Endothelial cell of umbilical vein (primary cell): ENCODE data around the gene CELA1. TPM values are rescaled to one million over a fixed set of nuclear protein-coding genes. Genes with fewer than 3 reads are reported as not detected.

Source experiments
- BruUV-seq: library from RNA; stranded (reverse); fragments of 400-500 nt; replicated peaks from 2 replicates; lab custom pipeline; 2021; lab: Mats Ljungman, UMichigan
- CTCF ChIA-PET: fragments of 300-600, 350-600 bp; sonication (Branson Sonifier 250); formaldehyde crosslinking; loops from one replicate; lab custom pipeline; 2021; ENCODE audit warnings: antibody characterized with exemption, inconsistent platforms; lab: Charles Lee
- POLR2A ChIA-PET: fragments of 300-600, 350-600 bp; sonication (Branson Sonifier 250); formaldehyde crosslinking; loops from one replicate; lab custom pipeline; 2021; ENCODE audit warnings: antibody characterized with exemption, inconsistent platforms; lab: Charles Lee
- DNase-seq: peaks from one replicate; pipeline ENCODE4 v3.0.0-alpha.2; 2011; ENCODE audit warnings: low read depth, low spot score
- FAIRE-seq: peaks from 2 replicates; lab custom pipeline; 2011; peaks lifted over from hg19 to GRCh38; lab: Jason Lieb, UNC
- H2AFZ ChIP-seq: 2 replicates; pipeline ENCODE4 v1.6.0; 2012; ENCODE audit warnings: low read depth, low read length, control low read depth, inconsistent platforms
- H3K27ac ChIP-seq: 2 replicates; pipeline ENCODE4 v1.5.1; 2011; ENCODE audit warnings: low read depth, mild to moderate bottlenecking, control low read depth, low read length, moderate library complexity; ENCODE audit not compliant: insufficient read depth
- H3K27me3 ChIP-seq, 2 experiments: 2 replicates each; pipeline versions ENCODE4 v1.6.0 to v1.6.1; 2011; ENCODE audit warnings: low read length in 2 of 2, mixed read lengths in 1 of 2; ENCODE audit not compliant: control insufficient read depth in 2 of 2, insufficient read depth in 2 of 2
- H3K36me3 ChIP-seq, 2 experiments: 2 replicates in 1 of 2; 3 replicates in 1 of 2; pipeline ENCODE4 v1.5.1; 2011; ENCODE audit warnings: low read length in 2 of 2, mild to moderate bottlenecking in 1 of 2, moderate library complexity in 1 of 2; ENCODE audit not compliant: control insufficient read depth in 2 of 2, insufficient read depth in 2 of 2; ENCODE audit errors: extremely low read depth in 1 of 2
- H3K4me1 ChIP-seq: 3 replicates; pipeline ENCODE4 v1.5.1; 2011; ENCODE audit warnings: mild to moderate bottlenecking, low read length; ENCODE audit not compliant: control insufficient read depth, insufficient read depth; ENCODE audit errors: extremely low read depth
- H3K4me2 ChIP-seq: 2 replicates; pipeline ENCODE4 v1.6.1; 2011; ENCODE audit warnings: low read length, control low read depth, mixed read lengths; ENCODE audit not compliant: insufficient read depth
- H3K4me3 ChIP-seq, 3 experiments: fragments of 200-600 bp in 1 of 3; sonication (generic), shearing (Covaris generic) in 1 of 3; replicated peaks in 1 of 3; 2 replicates each; pipeline ENCODE4 v1.5.1; 2011 to 2016; ENCODE audit warnings: control low read depth in 3 of 3, low read length in 3 of 3, mild to moderate bottlenecking in 2 of 3, inconsistent platforms in 1 of 3, low read depth in 1 of 3, moderate library complexity in 1 of 3; ENCODE audit not compliant: insufficient read depth in 1 of 3
- H3K79me2 ChIP-seq: 2 replicates; pipeline ENCODE4 v1.6.0; 2012; ENCODE audit warnings: low read length, inconsistent platforms; ENCODE audit not compliant: control insufficient read depth, insufficient read depth
- H3K9ac ChIP-seq: replicated peaks from 2 replicates; pipeline ENCODE3; 2011; ENCODE audit warnings: low read length, control low read depth; ENCODE audit not compliant: insufficient read depth; ENCODE audit errors: extremely low read depth
- H3K9me1 ChIP-seq: replicated peaks from 3 replicates; pipeline ENCODE4 v1.6.0; 2011; ENCODE audit warnings: mild to moderate bottlenecking, low read length; ENCODE audit not compliant: control insufficient read depth, insufficient read depth; ENCODE audit errors: extremely low read depth
- H3K9me3 ChIP-seq: replicated peaks from 2 replicates; pipeline ENCODE4 v1.5.1; 2012; ENCODE audit warnings: low read length, inconsistent platforms; ENCODE audit not compliant: control insufficient read depth, insufficient read depth
- H4K20me1 ChIP-seq: replicated peaks from 2 replicates; pipeline ENCODE3; 2011; ENCODE audit warnings: mild to moderate bottlenecking, low read length; ENCODE audit not compliant: control insufficient read depth, insufficient read depth; ENCODE audit errors: extremely low read depth
- EZH2 ChIP-seq: IDR thresholded peaks from 2 replicates; pipeline ENCODE4 v1.6.1; 2012; ENCODE audit warnings: borderline replicate concordance, low read depth, mild to moderate bottlenecking, moderate library complexity, low read length, inconsistent platforms; ENCODE audit not compliant: severe bottlenecking
- FOS ChIP-seq: IDR thresholded peaks from 2 replicates; pipeline ENCODE4 v1.6.1; 2011; ENCODE audit warnings: mild to moderate bottlenecking, low read length, moderate library complexity, borderline replicate concordance; ENCODE audit not compliant: insufficient read depth
- GATA2 ChIP-seq: IDR thresholded peaks from 2 replicates; pipeline ENCODE4 v1.7.0; 2011; ENCODE audit warnings: low read depth, mild to moderate bottlenecking, moderate library complexity, mixed read lengths, low read length; ENCODE audit not compliant: insufficient read length, insufficient read depth
- JUN ChIP-seq: IDR thresholded peaks from 2 replicates; pipeline ENCODE4 v1.6.1; 2011; ENCODE audit warnings: borderline replicate concordance, low read depth; ENCODE audit not compliant: insufficient read length, insufficient read depth
- MYC ChIP-seq: IDR thresholded peaks from one replicate; pipeline ENCODE4 v1.6.1; 2011; ENCODE audit warnings: mild to moderate bottlenecking, low read depth, low read length
- POLR2A ChIP-seq: IDR thresholded peaks from 2 replicates; pipeline ENCODE4 v1.6.1; 2012; ENCODE audit warnings: low read depth, mild to moderate bottlenecking, control low read depth, low read length
- POLR2AphosphoS5 ChIP-seq: IDR thresholded peaks from 2 replicates; pipeline ENCODE4 v1.6.1; 2012; ENCODE audit warnings: low read depth, mild to moderate bottlenecking, control low read depth, low read length, moderate library complexity; ENCODE audit not compliant: insufficient read depth
- dilution Hi-C: fragments of 300-500 bp; cut with MboI; formaldehyde crosslinking; loops from one replicate; pipeline ENCODE4 v1.15.0; 2019; ENCODE audit warnings: low sequenced_read_pairs; ENCODE audit not compliant: extremely low pct_ligation_motif_present
- intact Hi-C: fragments of 100-400 bp; cut with micrococcal nuclease; formaldehyde crosslinking; loops from one replicate; pipeline ENCODE4 v1.10.0; 2022
- polyA plus RNA-seq, 4 experiments: library from polyadenylated mRNA; depleted of rRNA in 3 of 4; stranded (reverse) in 3 of 4; unstranded in 1 of 4; fragments of >200 nt; gene quantifications; 2 replicates each; pipeline versions ENCODE4 v1.2.1 to v1.2.3, GENCODE V29; 2011 to 2012; ENCODE audit warnings: missing spikeins in 1 of 4
- total RNA-seq: library from RNA; stranded (reverse); gene quantifications from 2 replicates; pipeline ENCODE4 v1.2.3, GENCODE V29; 2021
- TF ChIP-seq, protein P1 (sequence below): IDR thresholded peaks from 2 replicates; pipeline ENCODE4 v1.6.1; 2011; ENCODE audit not compliant: insufficient read depth, insufficient read length
- TF ChIP-seq, protein P2 (sequence below), 2 donors: IDR thresholded peaks; 1 replicate in 1 of 2; 2 replicates in 1 of 2; pipeline ENCODE4 v1.5.1; 2011; ENCODE audit warnings: low read length in 2 of 2, mild to moderate bottlenecking in 2 of 2, moderate library complexity in 2 of 2, control low read depth in 1 of 2, inconsistent platforms in 1 of 2, low read depth in 1 of 2; ENCODE audit not compliant: insufficient read depth in 1 of 2; ENCODE audit errors: extremely low read depth in 1 of 2

The CELA1 gene
- total and polyA plus RNA-seq, 2 donors (not counting 3 experiments of a cell fraction or from before 2014, with no cell fraction given) = not detected

DNA sequence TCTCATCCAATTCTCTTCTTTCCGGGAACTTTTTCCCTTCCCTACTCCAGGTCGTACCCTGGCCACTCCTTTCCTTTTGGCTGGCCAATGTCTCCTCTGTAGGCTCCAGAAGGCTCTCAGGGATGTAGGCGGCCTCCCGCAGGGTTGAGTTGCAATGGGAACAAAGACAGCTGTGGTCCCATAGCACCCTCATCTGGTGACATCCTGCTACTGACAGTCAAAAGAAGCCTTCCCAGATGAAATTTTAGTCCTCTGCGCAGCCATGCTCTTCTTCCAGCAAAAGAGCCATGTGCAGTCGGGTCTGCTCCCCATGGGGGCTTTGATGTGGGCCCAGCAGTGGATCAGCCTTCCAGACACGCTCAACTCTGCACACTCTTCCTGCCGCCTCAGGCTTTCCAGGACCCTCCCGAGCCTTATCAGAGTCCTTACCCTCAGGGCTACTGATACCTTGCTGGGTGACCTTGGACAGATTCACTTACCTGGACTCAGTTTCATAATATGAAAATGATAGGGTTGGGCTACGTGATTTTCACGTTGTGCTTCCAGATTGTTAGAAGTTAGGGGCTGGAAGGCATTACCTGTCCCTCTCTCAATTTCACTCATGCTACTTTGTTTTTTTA, 5.5 kb upstream of the CELA1 start:
- intact Hi-C loops (loop anchor here (1.0 kb wide), 2 partner anchors 527 to 587 kb away; no protein-coding TSS in a partner anchor), dilution Hi-C loops (no loop called here)
- Histone ChIP-seq H2AFZ (no peak overlapping the region), H3K4me3 (no peak overlapping the region), H3K27me3 (no peaks in the 10 kb centered on the region), H3K4me2 (no peak overlapping the region), H3K9ac (no peak overlapping the region), H3K79me2 (no peaks in the 10 kb centered on the region), H3K4me1 (no peaks in the 10 kb centered on the region), H3K36me3 (no peaks in the 10 kb centered on the region), H4K20me1 (no peaks in the 10 kb centered on the region), H3K9me3 (no peaks in the 10 kb centered on the region), H3K9me1 (no peaks in the 10 kb centered on the region), H3K27ac (no peak overlapping the region)
- FAIRE-seq (peak; percentile 85), DNase-seq (peak; percentile 66)
- CTCF ChIA-PET = interaction anchor here (1.2 to 4.3 kb wide), 11 partner anchors 9 to 587 kb away, joined by 3 to 33 read pairs (median 7); partner anchors contain the start of gene SMAGP
- POLR2A ChIA-PET = no interaction called here
- TF ChIP-seq, protein P1, sequence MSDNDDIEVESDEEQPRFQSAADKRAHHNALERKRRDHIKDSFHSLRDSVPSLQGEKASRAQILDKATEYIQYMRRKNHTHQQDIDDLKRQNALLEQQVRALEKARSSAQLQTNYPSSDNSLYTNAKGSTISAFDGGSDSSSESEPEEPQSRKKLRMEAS = no peak
- no peak for TF ChIP-seq MYC
- TF ChIP-seq EZH2 = no peak
- TF ChIP-seq, protein P2, sequence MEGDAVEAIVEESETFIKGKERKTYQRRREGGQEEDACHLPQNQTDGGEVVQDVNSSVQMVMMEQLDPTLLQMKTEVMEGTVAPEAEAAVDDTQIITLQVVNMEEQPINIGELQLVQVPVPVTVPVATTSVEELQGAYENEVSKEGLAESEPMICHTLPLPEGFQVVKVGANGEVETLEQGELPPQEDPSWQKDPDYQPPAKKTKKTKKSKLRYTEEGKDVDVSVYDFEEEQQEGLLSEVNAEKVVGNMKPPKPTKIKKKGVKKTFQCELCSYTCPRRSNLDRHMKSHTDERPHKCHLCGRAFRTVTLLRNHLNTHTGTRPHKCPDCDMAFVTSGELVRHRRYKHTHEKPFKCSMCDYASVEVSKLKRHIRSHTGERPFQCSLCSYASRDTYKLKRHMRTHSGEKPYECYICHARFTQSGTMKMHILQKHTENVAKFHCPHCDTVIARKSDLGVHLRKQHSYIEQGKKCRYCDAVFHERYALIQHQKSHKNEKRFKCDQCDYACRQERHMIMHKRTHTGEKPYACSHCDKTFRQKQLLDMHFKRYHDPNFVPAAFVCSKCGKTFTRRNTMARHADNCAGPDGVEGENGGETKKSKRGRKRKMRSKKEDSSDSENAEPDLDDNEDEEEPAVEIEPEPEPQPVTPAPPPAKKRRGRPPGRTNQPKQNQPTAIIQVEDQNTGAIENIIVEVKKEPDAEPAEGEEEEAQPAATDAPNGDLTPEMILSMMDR (IDR thresholded peaks at IDR 0.05; ENCODE audit: extremely low read depth in 1 of 2, insufficient read depth in 1 of 2, low read depth in 1 of 2, low read length in 2 of 2) = peak; percentile 66 to 80
- peak; percentile 24 for TF ChIP-seq POLR2A
- TSS peak; percentile 35 for BruUV-seq

DNA sequence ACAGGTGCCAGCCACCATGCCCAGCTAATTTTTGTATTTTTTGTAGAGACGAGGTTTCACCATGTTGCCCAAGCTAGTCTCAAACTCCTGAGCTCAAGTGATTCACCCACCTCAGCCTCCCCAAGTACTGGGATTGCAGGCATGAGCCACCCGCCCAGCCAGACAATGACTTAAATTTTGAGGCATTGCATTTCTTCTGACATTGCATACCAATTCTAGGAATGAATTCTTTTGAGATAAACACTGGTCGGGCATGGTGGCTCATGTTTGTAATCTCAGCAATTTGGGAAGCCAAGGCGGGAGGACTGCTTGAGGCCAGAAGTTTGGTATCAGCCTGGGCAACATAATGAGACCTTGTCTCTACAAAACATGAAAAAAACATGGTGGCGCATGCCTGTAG, 2.5 kb upstream of the CELA1 start:
- no peaks in the 10 kb centered on the region for H3K36me3 ChIP-seq
- H3K27ac ChIP-seq = no peak overlapping the region
- no peaks in the 10 kb centered on the region for H3K79me2 ChIP-seq
- H3K4me2 ChIP-seq = no peak overlapping the region
- FAIRE-seq = peak; percentile 44
- POLR2A ChIA-PET = no interaction called here
- CTCF ChIA-PET = interaction anchor here (1.0 to 4.3 kb wide), 3 partner anchors 8 to 584 kb away, joined by 3 to 33 read pairs (median 6); no protein-coding TSS in a partner anchor
- no peak for DNase-seq
- no TSS peak for BruUV-seq
- H3K4me1 ChIP-seq = no peaks in the 10 kb centered on the region
- no peaks in the 10 kb centered on the region for H3K9me3 ChIP-seq
- TF ChIP-seq EZH2 = no peak
- no peak for TF ChIP-seq FOS
- TF ChIP-seq POLR2A = no peak
- no peak for TF ChIP-seq POLR2AphosphoS5
- no peak for TF ChIP-seq GATA2
- TF ChIP-seq, protein P2 (IDR thresholded peaks at IDR 0.05; ENCODE audit: extremely low read depth in 1 of 2, insufficient read depth in 1 of 2, low read depth in 1 of 2, low read length in 2 of 2) = no peak
- TF ChIP-seq, protein P1 = no peak
- TF ChIP-seq JUN = no peak
- no peak for TF ChIP-seq MYC
- no peak overlapping the region for H3K9ac ChIP-seq
- intact Hi-C loops = no loop called here
- H3K27me3 ChIP-seq = no peaks in the 10 kb centered on the region
- no peak overlapping the region for H3K4me3 ChIP-seq
- no peaks in the 10 kb centered on the region for H3K9me1 ChIP-seq
- no peak overlapping the region for H2AFZ ChIP-seq
- dilution Hi-C loops = no loop called here
- no peaks in the 10 kb centered on the region for H4K20me1 ChIP-seq
